Measurements from ENCODE around the gene PNPT1. TPM values are rescaled to one million over a fixed set of nuclear protein-coding genes. Genes with fewer than 3 reads are reported as not detected.

The PNPT1 gene
- total and polyA plus RNA-seq, 10 of the 15 experiments (the other 5 are each of a cell fraction or from before 2014, with no cell fraction given), result 34.2 to 67.7 (median 43.3) TPM

DNA sequence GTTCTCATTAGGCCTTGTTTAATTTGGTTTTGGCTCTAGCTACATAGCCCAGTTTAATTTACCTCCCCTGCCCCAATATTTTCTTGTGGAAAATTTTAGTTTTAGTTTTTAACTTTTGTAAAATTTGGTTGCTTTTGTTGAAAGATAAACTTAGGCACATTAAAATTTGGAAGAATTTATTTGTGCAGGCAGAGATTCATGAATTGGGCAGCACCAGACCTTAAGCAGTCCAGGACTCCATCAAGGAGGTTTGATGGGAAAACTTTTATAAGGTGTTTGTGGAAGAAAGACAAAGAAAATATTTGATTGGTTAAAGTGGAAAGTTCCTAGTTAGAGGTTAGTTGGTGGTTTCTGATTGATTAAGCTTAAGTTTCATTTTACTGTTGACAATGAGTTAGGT, 16.4 kb upstream of the PNPT1 start:
- CTCF ChIA-PET, result interaction anchor here (1.4 to 1.8 kb wide), 2 partner anchors 8 to 251 kb away, joined by 5 to 6 read pairs; no protein-coding TSS in a partner anchor
- no peaks in the 10 kb centered on the region for H4K20me1 ChIP-seq (ENCODE audit: control insufficient read depth, insufficient read depth)
- SMC1A ChIA-PET (ENCODE audit: uncharacterized antibody, unreplicated experiment), result no interaction called here
- H3K27ac ChIP-seq (ENCODE audit: control insufficient read depth, insufficient read depth), result no peak overlapping the region
- intact Hi-C loops (cut with micrococcal nuclease; ENCODE audit: unreplicated experiment), result no loop called here
- H2AFZ ChIP-seq (ENCODE audit: control insufficient read depth, low read depth, low read length), result 0 out of 2 replicates have a peak overlapping the region, but pooled peaks have one; percentile 2
- TF ChIP-seq RUNX3 (IDR thresholded peaks at IDR 0.05; ENCODE audit: low read length), result no peak
- no peak for TF ChIP-seq KDM1A (IDR thresholded peaks at IDR 0.05; ENCODE audit: borderline replicate concordance)
- TF ChIP-seq SMAD1 (IDR thresholded peaks at IDR 0.05; ENCODE audit: low read depth, partially characterized antibody), result no peak
- TF ChIP-seq, protein P1, sequence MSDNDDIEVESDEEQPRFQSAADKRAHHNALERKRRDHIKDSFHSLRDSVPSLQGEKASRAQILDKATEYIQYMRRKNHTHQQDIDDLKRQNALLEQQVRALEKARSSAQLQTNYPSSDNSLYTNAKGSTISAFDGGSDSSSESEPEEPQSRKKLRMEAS (IDR thresholded peaks at IDR 0.05; ENCODE audit: low read depth, low read length), result no peak
- no peak for TF ChIP-seq ZNF384 (IDR thresholded peaks at IDR 0.05; ENCODE audit: borderline replicate concordance, low read depth, low read length)
- TF ChIP-seq, protein P2, sequence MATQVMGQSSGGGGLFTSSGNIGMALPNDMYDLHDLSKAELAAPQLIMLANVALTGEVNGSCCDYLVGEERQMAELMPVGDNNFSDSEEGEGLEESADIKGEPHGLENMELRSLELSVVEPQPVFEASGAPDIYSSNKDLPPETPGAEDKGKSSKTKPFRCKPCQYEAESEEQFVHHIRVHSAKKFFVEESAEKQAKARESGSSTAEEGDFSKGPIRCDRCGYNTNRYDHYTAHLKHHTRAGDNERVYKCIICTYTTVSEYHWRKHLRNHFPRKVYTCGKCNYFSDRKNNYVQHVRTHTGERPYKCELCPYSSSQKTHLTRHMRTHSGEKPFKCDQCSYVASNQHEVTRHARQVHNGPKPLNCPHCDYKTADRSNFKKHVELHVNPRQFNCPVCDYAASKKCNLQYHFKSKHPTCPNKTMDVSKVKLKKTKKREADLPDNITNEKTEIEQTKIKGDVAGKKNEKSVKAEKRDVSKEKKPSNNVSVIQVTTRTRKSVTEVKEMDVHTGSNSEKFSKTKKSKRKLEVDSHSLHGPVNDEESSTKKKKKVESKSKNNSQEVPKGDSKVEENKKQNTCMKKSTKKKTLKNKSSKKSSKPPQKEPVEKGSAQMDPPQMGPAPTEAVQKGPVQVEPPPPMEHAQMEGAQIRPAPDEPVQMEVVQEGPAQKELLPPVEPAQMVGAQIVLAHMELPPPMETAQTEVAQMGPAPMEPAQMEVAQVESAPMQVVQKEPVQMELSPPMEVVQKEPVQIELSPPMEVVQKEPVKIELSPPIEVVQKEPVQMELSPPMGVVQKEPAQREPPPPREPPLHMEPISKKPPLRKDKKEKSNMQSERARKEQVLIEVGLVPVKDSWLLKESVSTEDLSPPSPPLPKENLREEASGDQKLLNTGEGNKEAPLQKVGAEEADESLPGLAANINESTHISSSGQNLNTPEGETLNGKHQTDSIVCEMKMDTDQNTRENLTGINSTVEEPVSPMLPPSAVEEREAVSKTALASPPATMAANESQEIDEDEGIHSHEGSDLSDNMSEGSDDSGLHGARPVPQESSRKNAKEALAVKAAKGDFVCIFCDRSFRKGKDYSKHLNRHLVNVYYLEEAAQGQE (IDR thresholded peaks at IDR 0.05; ENCODE audit: low read depth, low read length), result no peak
- TF ChIP-seq HDAC2 (IDR thresholded peaks at IDR 0.05), result no peak
- TF ChIP-seq POLR2A (IDR thresholded peaks at IDR 0.05; ENCODE audit: low read depth, low read length), result no peak
- no peak for TF ChIP-seq ZSCAN29 (IDR thresholded peaks at IDR 0.05)
- TF ChIP-seq TCF12 (IDR thresholded peaks at IDR 0.05; ENCODE audit: low read depth, low read length), result no peak
- POLR2A ChIA-PET, result no interaction called here
- H3K4me3 ChIP-seq, result no peak overlapping the region
- no peaks in the 10 kb centered on the region for H3K36me3 ChIP-seq (ENCODE audit: control insufficient read depth in 2 of 2, insufficient read depth in 2 of 2, low read length in 1 of 2)
- BruUV-seq (replicated peaks), result no TSS peak
- H3K4me1 ChIP-seq (ENCODE audit: control insufficient read depth, insufficient read depth, low read length), result no peaks in the 10 kb centered on the region
- H3K9ac ChIP-seq (ENCODE audit: control insufficient read depth, insufficient read depth, low read length), result no peak overlapping the region
- FAIRE-seq (no peak), ATAC-seq (no peak; the same call in 2 of the 3 replicates), DNase-seq (ENCODE audit: low read depth, low spot score) (no peak)
- H3K27me3 ChIP-seq (replicated peaks in 1 of 2; ENCODE audit: control insufficient read depth in 2 of 2, insufficient read depth in 2 of 2, low read length in 1 of 2), result no peaks in the 10 kb centered on the region; a peak in 1 of 4 replicates
- in situ Hi-C loops (cut with MboI), result loop anchor here (5.0 to 25.0 kb wide), 2 partner anchors 52 to 1802 kb away; no protein-coding TSS in a partner anchor
- H3K79me2 ChIP-seq (ENCODE audit: control insufficient read depth, insufficient read depth, low read length), result no peaks in the 10 kb centered on the region
- RAD21 ChIA-PET (ENCODE audit: unreplicated experiment), result no interaction called here
- no peaks in the 10 kb centered on the region for H3K9me3 ChIP-seq (replicated peaks; ENCODE audit: control insufficient read depth, insufficient read depth, low read length)
- no peak overlapping the region for H3K4me2 ChIP-seq (ENCODE audit: control insufficient read depth, insufficient read depth)
